H1 (cell line): ENCODE measurements around the gene MED10. TPM values are rescaled to one million over a fixed set of nuclear protein-coding genes. Genes with fewer than 3 reads are reported as not detected.
"Not testable (repeated sequence)": the region's sequence is repeated elsewhere in the genome, so short reads cannot be mapped to it uniquely, and the experiment has no call there.

ENCODE experiments used
- CTCF ChIA-PET: fragments of 300-600 bp; sonication (Branson Sonifier 250); formaldehyde crosslinking; loops from one replicate; lab custom pipeline; 2021; ENCODE audit not compliant: partially characterized antibody; lab: Charles Lee
- POLR2A ChIA-PET: fragments of 300-600 bp; sonication (Branson Sonifier 250); formaldehyde crosslinking; loops from one replicate; lab custom pipeline; 2021; ENCODE audit warnings: inconsistent platforms; ENCODE audit not compliant: partially characterized antibody; lab: Charles Lee
- DNase-seq, 2 experiments: peaks; one replicate each; pipeline versions ENCODE4 v3.0.0 to v3.0.0-alpha.2; 2010 to 2022; ENCODE audit warnings: low spot score in 2 of 2, low read depth in 1 of 2, mixed read lengths in 1 of 2
- FAIRE-seq: peaks from 2 replicates; lab custom pipeline; 2011; peaks lifted over from hg19 to GRCh38; lab: Jason Lieb, UNC
- H2AFZ ChIP-seq: 2 replicates; pipeline ENCODE4 v1.8.1; 2012; ENCODE audit warnings: low read length, inconsistent platforms
- H2AK5ac ChIP-seq: 2 replicates; pipeline ENCODE4 v1.6.1; 2013; ENCODE audit warnings: low read depth, low read length
- H2BK120ac ChIP-seq: replicated peaks from 2 replicates; pipeline ENCODE3; 2013; ENCODE audit warnings: low read depth, low read length, inconsistent platforms
- H2BK12ac ChIP-seq: 2 replicates; pipeline ENCODE4 v1.6.1; 2013; ENCODE audit warnings: low read depth, low read length
- H2BK15ac ChIP-seq: 2 replicates; pipeline ENCODE4 v1.6.1; 2013; ENCODE audit warnings: low read length
- H2BK20ac ChIP-seq: 2 replicates; pipeline ENCODE4 v1.6.1; 2013; ENCODE audit warnings: low read length
- H2BK5ac ChIP-seq: 2 replicates; pipeline ENCODE4 v1.6.1; 2013; ENCODE audit warnings: low read depth, low read length
- H3K14ac ChIP-seq: 2 replicates; pipeline ENCODE4 v1.6.1; 2013; ENCODE audit warnings: inconsistent platforms; ENCODE audit not compliant: insufficient read length
- H3K18ac ChIP-seq: 2 replicates; pipeline ENCODE4 v1.6.1; 2013; ENCODE audit warnings: low read length; ENCODE audit errors: extremely low read depth
- H3K23ac ChIP-seq: 2 replicates; pipeline ENCODE4 v1.6.1; 2013; ENCODE audit warnings: inconsistent platforms; ENCODE audit not compliant: insufficient read length
- H3K23me2 ChIP-seq: 2 replicates; pipeline ENCODE4 v1.6.1; 2013; ENCODE audit warnings: low read depth, low read length
- H3K27ac ChIP-seq: 2 replicates; pipeline ENCODE4 v1.6.1; 2011; ENCODE audit warnings: low read depth, low read length, inconsistent platforms
- H3K27me3 ChIP-seq, 4 experiments: replicated peaks in 1 of 4; 1 replicate in 1 of 4; 2 replicates in 3 of 4; pipeline versions ENCODE4 v1.6.1 to v1.8.1; 2011 to 2013; ENCODE audit warnings: low read length in 3 of 4, mild to moderate bottlenecking in 3 of 4, inconsistent platforms in 2 of 4, mixed read lengths in 2 of 4, moderate library complexity in 1 of 4; ENCODE audit not compliant: control insufficient read depth in 3 of 4, insufficient read depth in 3 of 4; ENCODE audit errors: extremely low read depth in 1 of 4
- H3K36me3 ChIP-seq, 4 experiments: 2 replicates each; pipeline versions ENCODE4 v1.6.1 to v1.8.1; 2011 to 2013; ENCODE audit warnings: mild to moderate bottlenecking in 4 of 4, low read length in 3 of 4, moderate library complexity in 2 of 4, control low read depth in 1 of 4, inconsistent platforms in 1 of 4; ENCODE audit not compliant: insufficient read depth in 4 of 4, control insufficient read depth in 2 of 4
- H3K4ac ChIP-seq: replicated peaks from 2 replicates; pipeline ENCODE3; 2013; ENCODE audit warnings: low read length, low read depth, mixed read lengths, inconsistent platforms; ENCODE audit not compliant: insufficient read length
- H3K4me1 ChIP-seq, 4 experiments: replicated peaks in 1 of 4; 1 replicate in 1 of 4; 2 replicates in 3 of 4; pipeline versions ENCODE4 v1.6.1 to v1.8.1; 2011 to 2013; ENCODE audit warnings: low read length in 3 of 4, inconsistent platforms in 2 of 4, mixed read lengths in 1 of 4; ENCODE audit not compliant: insufficient read depth in 4 of 4, control insufficient read depth in 3 of 4
- H3K4me2 ChIP-seq, 2 experiments: 2 replicates each; pipeline versions ENCODE4 v1.6.1 to v1.8.1; 2011 to 2013; ENCODE audit warnings: low read depth in 2 of 2, low read length in 2 of 2, control low read depth in 1 of 2, inconsistent platforms in 1 of 2, mild to moderate bottlenecking in 1 of 2; ENCODE audit not compliant: insufficient read depth in 1 of 2
- H3K4me3 ChIP-seq, 4 experiments: fragments of 200-600, 300-600 bp in 1 of 4; sonication (generic), shearing (Covaris generic), sonication (Bioruptor Twin) in 1 of 4; 2 replicates each; pipeline versions ENCODE4 v1.5.1 to v1.8.1; 2011 to 2016; ENCODE audit warnings: low read length in 4 of 4, low read depth in 3 of 4, control low read depth in 2 of 4, inconsistent platforms in 2 of 4, mild to moderate bottlenecking in 2 of 4, mixed read lengths in 1 of 4, moderate library complexity in 1 of 4; ENCODE audit not compliant: insufficient read depth in 2 of 4; ENCODE audit errors: extremely low read depth in 1 of 4
- H3K56ac ChIP-seq: replicated peaks from 2 replicates; pipeline ENCODE3; 2013; ENCODE audit warnings: low read depth, mild to moderate bottlenecking, mixed read lengths, low read length, inconsistent platforms; ENCODE audit not compliant: insufficient read length
- H3K79me1 ChIP-seq: 2 replicates; pipeline ENCODE4 v1.6.1; 2013; ENCODE audit warnings: low read depth, low read length, control low read depth
- H3K79me2 ChIP-seq, 2 experiments: 2 replicates each; pipeline versions ENCODE4 v1.6.1 to v1.8.1; 2012 to 2013; ENCODE audit warnings: low read length in 2 of 2, mild to moderate bottlenecking in 2 of 2, inconsistent platforms in 1 of 2; ENCODE audit not compliant: insufficient read depth in 2 of 2, control insufficient read depth in 1 of 2
- H3K9ac ChIP-seq, 4 experiments: replicated peaks in 1 of 4; 1 replicate in 1 of 4; 2 replicates in 3 of 4; pipeline versions ENCODE4 v1.6.1 to v1.8.1; 2011 to 2013; ENCODE audit warnings: low read depth in 3 of 4, low read length in 3 of 4, control low read depth in 2 of 4, mild to moderate bottlenecking in 2 of 4, moderate library complexity in 2 of 4, inconsistent platforms in 1 of 4; ENCODE audit errors: extremely low read depth in 1 of 4
- H3K9me3 ChIP-seq, 2 experiments: 2 replicates each; pipeline versions ENCODE4 v1.6.1 to v1.8.1; 2012 to 2013; ENCODE audit warnings: mild to moderate bottlenecking in 2 of 2, moderate library complexity in 2 of 2, control low read depth in 1 of 2, inconsistent platforms in 1 of 2, low read depth in 1 of 2, low read length in 1 of 2, mixed read lengths in 1 of 2; ENCODE audit not compliant: insufficient read depth in 2 of 2
- H4K20me1 ChIP-seq, 2 experiments: replicated peaks in 1 of 2; 2 replicates each; pipeline versions ENCODE3 to v1.8.1; 2011 to 2013; ENCODE audit warnings: inconsistent platforms in 2 of 2, low read length in 2 of 2, mild to moderate bottlenecking in 1 of 2; ENCODE audit not compliant: insufficient read depth in 2 of 2, control insufficient read depth in 1 of 2
- H4K5ac ChIP-seq: 2 replicates; pipeline ENCODE4 v1.6.1; 2013; ENCODE audit warnings: low read length, low read depth, mixed read lengths, inconsistent platforms; ENCODE audit not compliant: insufficient read length
- H4K8ac ChIP-seq: 2 replicates; pipeline ENCODE4 v1.8.0; 2013; ENCODE audit warnings: mild to moderate bottlenecking, moderate library complexity, low read length, inconsistent platforms; ENCODE audit not compliant: insufficient read depth; ENCODE audit errors: extremely low read depth
- H4K91ac ChIP-seq: replicated peaks from 2 replicates; pipeline ENCODE3; 2013; ENCODE audit warnings: low read length, mixed read lengths, inconsistent platforms; ENCODE audit not compliant: insufficient read length
- YY1 ChIP-seq: IDR thresholded peaks from 2 replicates; pipeline ENCODE4 v1.6.1; 2011; ENCODE audit warnings: low read depth, mild to moderate bottlenecking, low read length
- WGBS, 2 experiments: shearing (Covaris generic) in 1 of 2; methylation state at CpG; one replicate each; pipeline versions ENCODE4 v1.1.6 to v1.1.7; 2013 to 2015; ENCODE audit warnings: low lambda C conversion rate in 2 of 2, mixed read lengths in 2 of 2, inconsistent platforms in 1 of 2, low coverage in 1 of 2, missing lambda C conversion rate in 1 of 2; ENCODE audit not compliant: insufficient replicate concordance in 2 of 2, insufficient coverage in 1 of 2, insufficient read length in 1 of 2; ENCODE audit errors: extremely low coverage in 1 of 2, missing lambda C conversion rate in 1 of 2; 5-methylcytosine and 5-hydroxymethylcytosine counted together
- polyA plus RNA-seq, 7 experiments: library from polyadenylated mRNA; depleted of rRNA in 3 of 7; stranded (reverse) in 5 of 7; unstranded in 2 of 7; fragments of >200 nt in 5 of 7; fragments of 200-250 nt in 2 of 7; gene quantifications; 1 replicate in 5 of 7; 2 replicates in 1 of 7; 4 replicates in 1 of 7; pipeline versions ENCODE4 v1.2.1 to v1.2.3, GENCODE V29; 2011 to 2013; ENCODE audit warnings: missing spikeins in 2 of 7, mixed read lengths in 2 of 7
- total RNA-seq: library from RNA; stranded (reverse); fragmentation: NEBNext Ultra II Directional; extraction: Animal tissue kit (Norgen Biotek cat#: 25700); gene quantifications from 2 replicates; pipeline ENCODE4 v1.2.1, GENCODE V29; 2021

The MED10 gene
- total and polyA plus RNA-seq, 2 of the 8 experiments (the other 6 are each of a cell fraction or from before 2014, with no cell fraction given): 20.1 to 23.2 TPM

- no peak for TF ChIP-seq YY1
- TF ChIP-seq, all 59 proteins: peak for 0
Observed at GRCh38 chr5:6365142-6365976, 13.0 kb downstream of the MED10 start (continued).

DNA sequence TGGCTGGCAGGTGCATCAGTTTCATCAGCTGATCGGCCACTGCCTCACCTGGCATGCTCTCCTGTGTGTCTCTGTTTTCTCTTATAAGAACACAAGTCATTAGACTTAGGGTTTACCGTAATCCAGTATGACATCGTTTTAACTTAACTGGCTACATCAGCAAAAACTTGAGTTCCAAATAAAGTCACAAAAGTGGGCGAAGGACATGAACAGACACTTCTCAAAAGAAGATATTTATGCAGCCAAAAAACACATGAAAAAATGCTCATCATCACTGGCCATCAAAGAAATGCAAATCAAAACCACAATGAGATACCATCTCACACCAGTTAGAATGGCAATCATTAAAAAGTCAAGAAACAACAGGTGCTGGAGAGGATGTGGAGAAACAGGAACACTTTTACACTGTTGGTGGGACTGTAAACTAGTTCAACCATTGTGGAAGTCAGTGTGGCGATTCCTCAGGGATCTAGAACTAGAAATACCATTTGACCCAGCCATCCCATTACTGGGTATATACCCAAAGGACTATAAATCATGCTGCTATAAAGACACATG lies 14.8 kb downstream of the MED10 start:
- not testable (repeated sequence) for H2AK5ac ChIP-seq, H3K9me3 ChIP-seq, H3K4me3 ChIP-seq, H3K9ac ChIP-seq, H3K36me3 ChIP-seq, H4K8ac ChIP-seq, H2BK5ac ChIP-seq, H3K14ac ChIP-seq, DNase-seq, H3K79me2 ChIP-seq, H3K23ac ChIP-seq, H2AFZ ChIP-seq, H2BK120ac ChIP-seq, H3K27me3 ChIP-seq, H3K18ac ChIP-seq, H4K20me1 ChIP-seq, H2BK15ac ChIP-seq, H4K91ac ChIP-seq, H3K79me1 ChIP-seq, H3K4ac ChIP-seq, H3K27ac ChIP-seq, FAIRE-seq, H3K23me2 ChIP-seq, H2BK12ac ChIP-seq, H2BK20ac ChIP-seq, H3K4me1 ChIP-seq, H4K5ac ChIP-seq, H3K56ac ChIP-seq, H3K4me2 ChIP-seq
- 89% methylated on average over 4 of the region's 5 CpGs; no CpG with 5 or more reads in 1 of the 2 experiments for WGBS, 2 experiments
- CTCF ChIA-PET: interaction anchor here (0.6 to 2.1 kb wide), 2 partner anchors 9 to 195 kb away, joined by 3 to 11 read pairs; no protein-coding TSS in a partner anchor
- POLR2A ChIA-PET: interaction anchor here (1.3 kb wide), 1 partner anchor 9 kb away, joined by 3 read pairs; no protein-coding TSS in a partner anchor
